A549 treated with CORT108297 at 1 μM for 4 hours (cell line): Measurements from ENCODE around the gene GUF1. TPM values are rescaled to one million over a fixed set of nuclear protein-coding genes. Genes with fewer than 3 reads are reported as not detected.

Source experiments
- total RNA-seq: library from RNA; stranded (reverse); fragments of 200-300 nt; extraction: Qiagen RNA extraction; gene quantifications from 5 replicates; pipeline ENCODE4 v1.2.3, GENCODE V29; 2022

The GUF1 gene
- 9.2 to 10.3 TPM (median 9.3 TPM) in 5 replicates for total RNA-seq

DNA sequence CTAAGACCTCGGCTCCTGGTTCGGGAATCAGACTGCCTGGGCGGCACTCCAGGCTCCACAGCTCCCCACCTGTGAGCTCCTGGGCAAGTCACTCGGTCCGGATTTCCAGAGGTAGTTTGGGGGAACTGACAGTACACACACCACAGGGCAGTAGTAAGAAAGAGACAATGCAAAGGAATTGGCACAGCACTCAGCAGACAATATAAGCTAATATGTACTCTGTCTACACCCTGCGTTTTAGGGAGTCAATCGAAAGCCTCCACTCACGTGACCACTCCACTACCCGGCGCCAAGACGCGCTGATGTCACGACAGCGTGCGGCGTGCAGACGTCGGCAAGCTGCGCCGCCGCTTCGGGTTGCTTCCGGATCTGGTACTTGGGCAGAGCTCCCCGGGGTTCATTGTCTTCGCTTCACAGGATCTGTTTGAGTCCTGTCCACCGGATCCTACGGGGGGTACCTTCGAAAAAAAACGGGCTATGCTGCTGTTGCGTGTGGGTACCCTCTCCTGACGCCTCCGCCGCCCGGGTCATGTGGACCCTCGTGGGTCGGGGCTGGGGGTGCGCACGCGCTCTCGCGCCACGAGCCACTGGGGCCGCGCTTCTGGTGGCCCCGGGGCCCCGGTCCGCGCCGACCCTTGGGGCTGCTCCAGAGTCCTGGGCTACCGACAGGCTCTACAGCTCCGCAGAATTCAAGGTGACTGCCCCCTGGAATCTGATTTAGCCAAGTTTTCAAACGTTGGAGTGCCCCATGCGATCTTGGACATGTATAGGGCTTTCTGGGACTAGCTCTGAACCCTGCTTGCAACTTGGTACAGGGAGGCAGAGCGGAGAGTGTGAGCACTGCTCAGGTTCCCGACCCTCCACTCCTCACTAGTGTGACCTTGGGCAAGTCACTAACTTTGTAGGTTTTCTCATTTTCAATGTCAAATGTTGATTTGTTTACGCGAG, at the start of gene GUF1:
Gene GUF1 (plus strand): TSS at position 327 of the 948 bp plus-strand sequence. CDS start 203 bp downstream, at position 530.

DNA sequence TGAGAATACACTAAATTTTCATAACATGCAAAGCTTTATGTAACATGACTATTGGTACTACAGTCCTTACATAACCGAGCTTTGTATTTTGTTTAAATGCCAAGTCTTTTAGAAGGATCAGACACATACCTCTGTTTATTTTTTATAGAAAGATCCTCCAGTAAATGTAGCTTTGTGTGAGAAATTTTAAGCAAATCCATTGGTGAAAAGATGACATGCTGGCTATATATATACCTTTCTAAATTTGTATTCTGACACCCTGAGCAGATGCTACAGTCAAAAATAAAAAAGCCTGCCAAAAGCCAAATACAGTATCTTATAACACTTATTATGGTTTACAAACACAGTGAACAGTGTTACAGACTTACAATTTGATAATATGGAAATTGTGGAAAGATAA, 26.8 kb upstream of the GUF1 start, which contains the start of gene YIPF7:
Gene YIPF7 (minus strand): TSS at position 201 of the 400 bp plus-strand sequence. CDS start 1,525 bp downstream, outside the sequence.

GRCh38 chr4:44726038-44726871, 48.0 kb downstream of the GUF1 start, which contains the start of gene GNPDA2:
GNPDA2 (minus strand) TSS chr4:44726556; CDS start chr4:44722207, 4,349 bp downstream.

Other genes starting within 250 kb of the GUF1 start
- not detected in 5 replicates for gene KCTD8, start 229.6 kb upstream of the GUF1 start, total RNA-seq
- 0.21 TPM in 1 of 5 replicates, not detected in the others for gene YIPF7, start 26.8 kb upstream of the GUF1 start, total RNA-seq
- gene GNPDA2, start 48.1 kb downstream of the GUF1 start, total RNA-seq: 8.3 to 11.5 TPM (median 9.9 TPM) in 5 replicates